HG03469 (cell line): Measurements from ENCODE around the gene LTO1.

ENCODE experiments used
- ATAC-seq: cut with Tn5 transposase; IDR thresholded peaks from one replicate; pipeline ENCODE4 v1.9.1; 2021; ENCODE audit warnings: mild to moderate bottlenecking, moderate library complexity, moderate number of reproducible peaks; ENCODE audit not compliant: unreplicated experiment

Gene LTO1, protein sequence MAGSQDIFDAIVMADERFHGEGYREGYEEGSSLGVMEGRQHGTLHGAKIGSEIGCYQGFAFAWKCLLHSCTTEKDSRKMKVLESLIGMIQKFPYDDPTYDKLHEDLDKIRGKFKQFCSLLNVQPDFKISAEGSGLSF

DNA sequence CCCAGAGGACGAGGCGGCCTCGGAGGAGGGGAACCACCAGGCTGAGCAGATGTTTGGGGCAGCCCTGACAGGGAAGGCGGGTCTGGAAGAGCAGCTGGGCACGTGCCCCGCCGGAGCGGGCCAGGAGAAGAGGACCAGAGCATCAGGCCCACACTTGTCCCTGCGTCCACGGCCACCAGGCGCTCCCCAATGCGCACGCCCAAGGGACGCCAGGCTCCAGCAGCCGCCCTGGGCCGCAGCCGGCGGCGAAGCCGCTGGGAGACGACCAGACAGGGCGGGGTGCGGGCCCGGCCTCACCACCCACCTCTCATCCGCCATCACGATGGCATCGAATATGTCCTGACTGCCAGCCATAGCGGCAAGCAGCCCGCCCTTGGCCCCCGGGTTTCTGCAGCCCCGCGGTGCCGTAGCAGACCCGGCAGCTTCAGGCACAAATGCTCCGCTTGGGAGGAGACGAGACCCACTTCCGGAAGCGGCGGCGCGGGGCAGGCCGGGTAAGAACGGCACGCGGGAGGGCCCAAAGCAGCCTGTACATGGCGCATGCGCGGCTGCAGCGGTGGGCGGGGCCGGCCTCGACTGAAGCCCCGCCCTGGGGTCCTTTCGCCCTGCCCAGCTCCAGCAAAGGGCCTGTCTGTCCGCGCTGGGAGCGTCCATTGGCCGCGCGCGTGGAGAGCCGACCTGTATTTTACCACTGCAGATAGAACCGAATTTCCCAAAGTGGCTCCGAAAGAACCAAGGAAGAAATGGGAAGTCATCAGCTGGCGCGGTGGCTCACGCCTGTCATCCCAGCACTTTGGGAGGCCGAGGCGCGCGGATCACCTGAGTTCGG, at the start of gene LTO1:
LTO1 (minus strand) TSS at position 468 of the 829 bp plus-strand sequence; CDS start at position 354, 114 bp downstream.
- no peak for ATAC-seq

DNA sequence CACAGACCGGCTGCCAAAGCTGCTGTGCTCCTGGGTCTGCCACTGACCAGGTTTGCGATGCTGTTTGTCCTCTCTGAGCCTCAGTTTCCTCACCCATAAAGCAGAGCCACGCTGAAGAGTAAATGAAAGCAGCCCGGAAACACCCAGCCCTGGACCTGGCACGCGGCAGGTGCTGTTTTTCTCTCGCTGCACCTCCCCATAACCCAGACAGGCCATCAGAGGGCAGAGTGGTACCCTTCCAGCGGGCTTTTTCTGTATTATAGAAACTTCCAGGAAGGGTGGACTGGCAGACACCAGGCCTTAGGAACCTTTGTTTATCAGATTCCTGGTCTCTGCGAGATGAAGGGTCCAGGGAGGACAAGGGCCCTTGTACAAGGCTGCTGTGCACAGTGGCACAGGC, 46.6 kb upstream of the LTO1 start:
- ATAC-seq: no peak

DNA sequence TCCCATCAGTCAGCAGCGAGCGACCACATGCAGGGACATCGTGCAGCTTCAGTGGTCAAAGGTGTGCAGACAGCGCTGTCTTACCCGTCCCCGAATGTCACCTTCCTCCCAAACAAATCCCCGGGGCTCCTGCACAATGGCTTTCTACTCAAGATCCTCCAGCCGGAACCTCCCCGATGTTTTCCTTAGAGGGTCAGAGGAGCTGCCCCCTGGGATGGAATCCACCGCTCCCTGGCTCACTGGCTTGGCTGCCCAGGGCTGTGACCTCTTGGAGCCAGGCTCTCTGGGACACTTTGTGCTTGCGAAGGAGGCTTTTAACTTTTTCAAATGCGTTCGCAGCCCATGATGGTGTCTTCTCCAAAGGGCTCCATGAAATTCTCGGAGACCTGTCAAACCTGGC, 46.0 kb upstream of the LTO1 start:
- ATAC-seq: no peak

DNA sequence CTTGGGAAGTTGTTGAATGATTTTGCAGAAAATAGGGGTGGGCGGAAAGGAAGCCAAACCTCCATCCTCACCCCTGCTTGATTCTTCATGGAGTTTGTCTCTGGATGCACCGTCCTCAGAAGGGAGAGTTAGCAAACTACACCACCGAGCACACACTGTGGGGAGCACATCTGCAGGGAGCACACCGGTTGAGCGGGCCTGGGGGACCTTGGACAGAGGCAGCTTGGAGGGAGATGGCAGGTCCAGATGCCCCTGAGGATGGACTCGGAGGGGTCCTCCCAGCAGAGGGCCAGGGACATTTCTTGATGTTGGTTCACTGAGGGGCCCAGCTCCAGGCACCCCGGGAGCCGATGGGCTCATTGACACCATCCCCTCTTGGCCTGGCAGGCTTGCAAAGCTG, 43.8 kb upstream of the LTO1 start:
- ATAC-seq: no peak

DNA sequence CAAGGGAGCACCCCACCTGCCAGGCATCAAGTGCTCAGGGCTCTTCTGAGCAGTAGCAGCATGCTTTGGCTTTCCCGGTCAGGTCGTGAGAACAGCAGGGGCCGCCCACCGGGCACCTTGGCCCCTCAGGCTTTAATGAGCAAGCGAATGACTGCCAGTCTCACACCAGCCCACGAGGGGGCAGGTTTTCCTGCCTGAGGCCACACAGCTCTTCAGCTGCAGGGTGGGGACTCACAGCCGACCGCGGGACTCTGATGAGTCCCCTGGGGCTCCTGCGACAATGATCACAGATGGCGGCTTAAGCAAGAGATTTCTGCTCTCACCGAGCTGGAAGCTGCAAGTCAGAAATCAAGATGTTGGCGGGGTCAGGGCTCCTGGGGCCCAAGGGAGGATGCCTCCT, 43.0 kb upstream of the LTO1 start:
- ATAC-seq: no peak

DNA sequence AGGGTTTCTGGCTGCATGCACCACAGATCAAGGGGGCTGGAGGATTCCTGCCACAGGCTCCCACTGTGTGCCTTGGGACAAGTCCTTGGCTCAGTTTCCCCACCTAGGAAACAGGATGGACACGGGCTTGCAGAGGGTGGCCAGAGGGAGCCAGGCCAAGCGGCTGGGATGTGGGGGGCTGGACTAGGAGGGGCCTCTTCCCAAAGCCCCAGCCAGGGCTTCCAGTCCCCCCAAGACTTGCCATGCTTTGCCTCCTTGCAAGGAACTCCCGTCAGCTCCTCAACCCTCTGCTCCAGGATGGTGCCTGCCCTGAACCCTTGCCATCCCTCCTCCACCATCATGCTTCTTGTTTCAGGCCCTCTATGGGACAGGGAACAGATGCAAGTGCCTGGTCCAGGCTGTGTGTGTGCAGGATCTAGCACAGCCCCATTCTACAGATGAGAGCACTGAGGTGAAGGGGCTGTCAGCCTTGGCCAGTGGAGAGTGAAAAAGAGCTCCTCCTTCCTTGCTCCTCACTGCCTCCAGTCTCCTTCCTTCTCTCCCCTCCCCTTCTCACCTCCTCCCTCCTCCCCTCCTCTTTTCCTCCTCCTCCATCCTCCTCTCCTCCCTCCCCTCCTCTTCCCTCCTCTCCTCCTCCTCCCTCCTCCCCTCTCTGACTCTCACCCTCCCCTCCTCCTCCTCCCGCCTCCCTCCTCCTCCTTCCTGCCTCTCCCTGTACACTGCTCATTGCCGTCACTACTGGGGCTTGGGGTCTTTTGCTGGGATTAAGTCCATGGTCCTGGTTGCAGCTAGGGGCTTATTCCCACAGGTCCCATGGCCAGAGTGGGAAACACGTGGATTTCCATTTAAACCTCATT, 42.0 kb upstream of the LTO1 start:
- ATAC-seq: no peak

DNA sequence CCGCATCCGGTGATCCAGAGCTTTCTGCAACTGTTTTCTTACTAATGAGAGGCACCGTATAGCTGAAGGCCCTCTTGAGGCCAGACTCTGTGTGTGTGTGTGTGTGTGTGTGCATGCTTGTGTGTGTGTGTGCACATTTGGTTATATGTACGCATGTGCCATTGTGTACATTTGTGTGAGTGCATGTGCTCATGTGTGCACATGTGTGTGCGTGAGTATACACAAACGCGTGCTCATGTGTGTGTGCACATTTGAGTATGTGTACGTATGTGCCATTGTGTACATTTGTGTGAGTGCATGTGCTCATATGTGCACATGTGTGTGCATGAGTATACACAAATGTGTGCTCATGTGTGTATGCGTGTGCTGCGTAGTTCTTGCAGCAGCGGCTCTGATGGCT, 40.9 kb upstream of the LTO1 start:
- no peak for ATAC-seq

DNA sequence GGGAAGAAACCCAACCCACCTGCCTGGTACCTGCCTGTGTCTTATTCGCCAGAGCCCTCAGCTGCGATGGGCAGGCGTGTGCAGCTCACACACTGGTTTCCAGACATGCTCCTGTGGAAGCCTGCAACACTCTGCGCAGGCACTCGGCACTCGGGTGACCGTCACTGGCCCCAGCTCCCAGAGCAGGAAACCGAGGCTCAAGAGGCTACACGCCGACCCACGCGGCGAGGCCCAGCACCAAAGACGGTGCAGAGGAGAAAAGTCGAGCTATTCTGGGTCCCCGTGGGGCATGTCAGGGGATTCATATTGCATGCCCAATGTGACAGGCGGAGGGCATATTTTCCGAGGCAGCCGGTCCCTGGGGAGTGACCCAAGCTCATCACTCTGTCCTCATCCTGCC, 40.3 kb upstream of the LTO1 start:
- no peak for ATAC-seq

DNA sequence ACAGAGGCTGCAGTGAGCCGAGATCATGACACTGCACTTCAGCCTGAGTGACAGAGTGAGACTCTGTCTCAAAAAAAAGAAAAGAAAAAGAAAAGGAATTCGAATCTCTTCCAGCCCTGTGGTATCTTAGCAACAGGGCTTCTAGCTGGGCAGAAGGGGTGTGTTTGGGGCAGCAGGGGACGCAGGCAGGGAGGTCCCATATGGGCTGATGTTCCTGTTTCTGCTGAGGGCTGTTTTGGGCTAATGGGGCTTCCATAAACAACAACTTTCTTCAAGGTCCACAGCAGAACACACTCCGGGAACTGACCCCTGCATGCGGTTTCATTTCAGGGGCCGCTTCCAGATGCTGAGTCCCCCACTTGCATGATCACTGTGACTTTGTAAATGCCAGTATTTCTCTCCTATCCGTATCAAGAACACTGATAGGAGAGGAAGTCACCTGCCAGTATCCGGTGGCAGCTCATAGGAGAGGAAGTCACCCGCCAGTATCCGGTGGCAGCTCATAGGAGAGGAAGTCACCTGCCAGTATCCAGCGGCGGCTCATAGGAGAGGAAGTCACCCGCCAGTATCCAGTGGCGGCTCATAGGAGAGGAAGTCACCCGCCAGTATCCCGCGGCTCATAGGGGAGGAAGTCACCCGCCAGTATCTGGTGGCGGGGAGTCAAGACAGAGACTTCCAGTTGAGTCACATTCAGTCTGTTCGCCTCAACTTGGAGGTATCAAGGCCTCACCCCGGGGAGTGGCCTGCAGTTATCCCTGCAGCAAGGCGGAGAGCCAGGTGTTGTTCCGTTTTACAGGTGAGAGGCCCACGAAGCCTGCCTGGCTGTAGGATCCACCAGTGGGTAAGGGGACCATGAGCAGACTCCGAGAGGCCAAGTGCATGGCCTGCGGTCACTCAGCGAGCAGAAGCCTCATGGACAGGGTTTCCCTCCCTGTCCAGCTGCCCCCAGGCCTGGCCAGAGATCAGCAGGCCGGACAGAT, 37.0 kb upstream of the LTO1 start:
- no peak for ATAC-seq

DNA sequence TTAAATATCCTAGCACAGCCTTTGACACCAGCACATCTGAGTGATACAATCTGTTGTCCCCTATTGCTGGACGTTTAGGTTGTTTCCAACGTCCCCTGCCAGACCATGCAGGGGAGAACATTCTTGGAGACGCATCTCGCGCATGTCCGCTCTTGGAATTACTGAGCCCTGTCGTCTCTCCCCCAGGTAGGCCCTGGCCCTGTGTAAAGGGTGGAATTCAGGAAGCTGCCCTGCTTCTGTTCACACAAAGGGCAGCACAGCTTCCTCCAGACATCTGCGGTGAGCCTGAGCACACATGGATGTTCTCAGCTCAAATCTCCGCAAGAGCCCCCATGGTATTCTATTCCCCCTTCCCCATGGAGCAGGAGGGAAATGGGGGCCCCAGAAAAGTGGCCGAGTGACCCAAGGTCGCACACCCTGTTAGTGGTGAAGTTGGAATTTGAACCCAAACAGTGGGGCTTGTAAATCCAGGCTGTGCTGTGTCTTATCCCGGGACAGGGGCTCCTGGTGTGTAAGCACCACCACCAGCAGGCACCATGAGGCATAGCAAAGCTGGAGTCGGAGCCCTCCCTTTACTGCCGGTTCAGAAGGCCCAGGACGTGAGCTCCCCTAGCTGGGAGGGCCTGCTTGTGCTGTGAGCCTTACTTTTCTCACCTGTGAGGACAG, 33.7 kb upstream of the LTO1 start:
- ATAC-seq: no peak

DNA sequence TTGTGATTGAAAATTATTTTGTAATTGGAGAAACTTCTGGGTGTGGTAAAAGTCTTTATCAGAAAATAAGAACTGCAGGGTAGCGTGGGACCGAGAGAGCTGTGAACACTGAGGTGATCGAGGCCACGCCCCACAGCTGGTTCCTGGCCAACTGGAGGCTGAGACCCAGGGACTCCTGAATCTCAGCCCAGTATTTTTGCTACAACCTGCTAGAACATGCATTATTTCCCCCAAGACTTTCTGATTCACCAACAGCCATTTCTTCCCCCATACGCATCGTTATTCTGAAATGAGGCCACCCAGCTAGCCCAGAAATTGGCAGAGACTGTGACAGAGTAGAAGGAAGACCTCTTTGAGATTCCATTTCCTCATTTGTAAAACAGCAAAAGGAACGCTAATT, 32.0 kb upstream of the LTO1 start:
- no peak for ATAC-seq

DNA sequence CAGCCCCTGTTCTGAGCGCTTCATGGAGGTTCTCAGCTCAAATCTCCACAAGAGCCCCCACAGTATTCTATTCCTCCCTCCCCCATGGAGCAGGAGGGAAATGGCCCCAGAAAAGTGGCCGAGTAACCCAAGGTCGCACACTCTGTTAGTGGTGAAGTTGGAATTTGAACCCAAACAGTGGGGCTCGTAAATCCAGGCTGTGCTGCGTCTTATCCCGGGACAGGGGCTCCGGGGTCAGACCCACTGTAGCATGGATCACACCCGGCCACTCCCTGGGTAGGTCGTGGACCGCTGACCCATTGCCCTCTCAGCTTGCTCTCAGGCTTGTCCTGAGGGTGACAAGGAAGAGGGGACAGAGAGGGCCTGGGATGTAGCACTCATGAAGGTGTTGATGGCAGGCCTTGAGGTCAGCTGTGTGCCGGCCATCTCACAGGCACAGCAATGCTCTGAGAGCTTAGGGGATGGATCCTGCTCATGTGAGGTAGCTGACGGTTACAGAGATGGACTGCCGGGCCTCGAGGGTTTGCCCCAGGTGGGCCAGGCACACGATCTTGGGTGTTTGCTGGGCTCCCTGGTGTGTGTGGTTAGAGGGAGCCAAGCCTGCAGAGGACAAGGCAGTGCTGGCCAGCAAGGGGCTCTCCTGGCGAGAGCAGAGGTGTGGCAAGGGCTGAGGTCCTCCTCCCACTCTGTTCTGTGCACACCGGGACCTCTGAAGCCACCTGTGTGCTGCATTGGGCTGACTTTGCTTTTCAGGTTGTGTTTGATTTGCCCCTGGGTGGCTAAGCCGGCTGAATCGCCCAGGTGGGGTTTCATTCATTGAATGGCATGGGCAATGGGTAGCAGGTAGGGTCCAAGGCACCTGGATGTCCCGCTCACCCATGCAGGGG, 31.0 kb upstream of the LTO1 start:
- no peak for ATAC-seq

DNA sequence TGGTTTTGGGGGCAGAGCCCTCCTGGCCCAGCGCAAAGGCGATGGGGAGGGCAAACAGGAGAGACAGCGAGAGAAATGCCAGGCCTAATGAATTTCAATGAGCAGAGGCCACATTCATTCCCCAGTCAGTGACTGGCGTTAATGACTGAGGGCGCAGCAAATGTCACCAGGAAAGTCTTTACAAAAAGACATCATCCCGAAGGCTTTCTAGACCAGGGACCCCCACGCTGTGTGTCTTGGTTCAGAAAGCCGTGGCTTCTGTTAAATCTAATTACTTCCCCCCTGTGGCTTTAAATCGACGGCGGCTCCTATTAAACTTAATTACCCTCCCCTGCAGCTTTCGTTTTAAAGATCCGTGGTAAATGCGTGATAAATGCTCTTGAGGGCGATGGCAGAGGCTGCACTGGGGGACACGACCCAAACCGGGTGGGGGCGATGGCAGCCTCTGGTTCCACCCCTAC, 30.2 kb upstream of the LTO1 start:
- ATAC-seq: no peak

DNA sequence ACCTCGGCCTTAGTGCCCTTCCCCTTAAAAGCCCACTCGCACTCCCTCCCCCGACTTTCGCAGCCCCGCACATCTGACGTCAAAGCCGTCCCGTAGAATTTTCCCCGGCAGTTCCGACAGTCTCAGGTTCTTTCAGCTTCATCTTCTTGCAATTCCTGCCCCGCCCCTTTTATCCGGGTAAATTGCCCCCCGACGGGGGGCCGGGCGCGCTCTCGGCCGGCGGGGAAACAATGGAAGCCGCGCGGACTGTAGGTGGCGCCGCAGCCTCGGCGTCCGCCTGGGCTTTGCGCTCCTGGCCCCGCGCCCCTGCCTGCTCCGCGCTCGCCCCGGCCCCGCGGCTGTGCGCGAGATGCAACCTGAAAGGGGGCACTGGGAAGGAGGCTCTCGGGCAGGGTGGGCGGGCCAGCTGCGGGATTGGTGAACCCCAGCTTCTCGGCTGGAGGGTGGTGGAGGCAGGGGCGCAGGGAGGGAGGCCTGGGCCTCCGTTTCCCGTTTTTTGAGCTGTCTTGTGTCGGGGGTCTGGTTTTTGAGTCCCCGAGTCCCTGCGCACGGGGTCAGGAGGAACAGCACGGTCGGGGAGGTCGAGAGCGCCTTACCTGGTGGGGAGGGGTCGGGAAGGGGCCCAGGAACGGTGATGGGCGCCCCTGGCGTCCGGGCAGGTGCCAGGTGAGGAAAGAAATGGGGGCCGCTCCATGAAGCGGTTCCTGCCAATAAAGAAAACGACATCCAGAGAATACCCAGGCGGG, 29.5 kb upstream of the LTO1 start:
- no peak for ATAC-seq

DNA sequence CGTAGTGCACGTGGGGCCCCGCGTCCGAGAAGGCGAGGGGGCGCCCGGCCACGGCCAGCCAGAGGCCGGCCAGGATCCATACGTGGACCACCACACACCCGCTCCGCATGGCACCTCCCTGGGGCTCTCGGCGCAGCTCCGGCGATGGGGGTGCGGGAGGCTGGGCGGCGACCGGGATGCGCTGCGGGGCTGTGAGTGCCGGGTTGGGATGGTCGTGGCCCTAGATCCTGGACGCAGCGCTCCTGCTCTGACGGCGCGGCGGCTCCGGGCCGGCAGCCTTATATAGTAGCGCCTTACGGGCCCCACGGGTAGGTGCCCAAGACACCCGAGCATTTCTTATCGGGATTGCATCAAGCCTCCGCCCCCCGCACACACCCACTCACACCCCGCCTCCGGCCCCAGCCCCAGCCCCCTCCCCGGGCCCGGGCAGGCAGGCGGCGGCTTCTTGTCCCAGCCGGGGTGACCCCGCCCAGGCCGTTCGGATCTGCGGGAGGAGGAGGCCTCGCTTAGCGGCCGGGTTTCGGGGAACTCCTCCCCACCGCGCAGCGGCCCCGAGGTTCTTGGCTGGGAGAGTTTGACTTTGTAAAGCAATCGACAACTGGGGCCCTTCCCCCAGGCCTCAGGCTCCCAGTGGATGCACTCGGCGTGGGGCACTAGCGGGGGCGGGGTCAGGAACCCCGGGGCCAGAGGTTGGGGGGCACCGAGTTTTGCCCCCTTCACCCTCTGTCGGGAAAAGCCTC, 28.8 kb upstream of the LTO1 start, which contains the start of gene FGF19:
FGF19 (minus strand) TSS at position 255 of the 740 bp plus-strand sequence; CDS start at position 109, 146 bp downstream.
- no peak for ATAC-seq

DNA sequence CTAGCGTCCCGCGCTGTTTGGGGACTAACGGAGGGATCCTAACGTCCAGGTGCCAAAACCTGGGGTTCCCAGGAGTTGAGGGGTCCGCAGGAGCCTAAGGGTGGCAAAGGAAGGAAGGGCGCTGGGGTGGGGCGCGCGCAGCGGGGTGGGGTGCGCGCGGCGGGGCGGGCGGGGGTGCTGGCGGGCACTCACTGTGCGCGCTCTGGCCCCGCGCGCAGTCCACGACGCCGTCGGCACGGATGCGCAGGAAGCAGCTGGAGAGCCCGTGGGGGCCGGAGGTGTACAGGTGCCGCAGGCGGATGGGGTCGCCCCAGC, 28.3 kb upstream of the LTO1 start:
- ATAC-seq: no peak

DNA sequence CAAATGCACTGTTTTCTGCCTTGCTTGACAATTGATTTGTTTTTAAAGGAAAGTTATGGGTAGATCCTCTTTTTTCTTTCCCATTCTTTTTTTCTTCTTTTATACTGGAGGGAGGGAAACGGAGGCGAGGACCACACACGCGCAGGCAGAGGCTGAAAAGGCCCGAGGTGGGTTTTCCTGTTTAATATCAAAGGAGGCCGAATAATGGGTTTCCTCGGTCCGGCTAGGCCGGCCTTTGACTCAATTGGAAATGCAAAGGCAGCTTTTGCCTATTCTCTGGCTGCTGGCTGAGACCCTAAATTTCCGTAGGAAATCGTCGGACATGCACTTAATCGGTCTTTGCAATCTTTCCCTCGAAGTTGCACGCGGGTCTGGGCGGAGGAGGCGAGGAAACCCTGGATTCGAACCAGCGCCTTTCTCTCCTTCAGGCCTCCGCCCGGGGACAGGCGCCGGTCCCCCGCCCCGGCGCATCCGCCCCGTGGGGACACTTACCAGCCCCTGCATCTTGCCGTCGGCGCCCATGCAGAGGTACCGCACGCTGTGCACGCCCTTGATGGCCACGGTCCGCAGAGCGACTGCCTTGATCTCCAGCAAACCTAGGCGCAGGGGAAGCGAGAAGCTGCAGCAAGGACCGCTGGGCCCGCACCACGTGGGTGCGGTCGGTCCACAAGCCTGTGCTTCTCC, 27.8 kb upstream of the LTO1 start:
- no peak for ATAC-seq
